Loucy (cell line): ENCODE results near the gene MESD.

Source experiments
- H2AFZ ChIP-seq: fragments of 200-600 bp; sonication (generic); 2 replicates; pipeline ENCODE4 v1.6.0; 2016; ENCODE audit warnings: antibody characterized with exemption, mild to moderate bottlenecking, low read length, moderate library complexity
- H3F3A ChIP-seq: fragments of 200-600 bp; 2 replicates; pipeline ENCODE4 v1.6.0; 2016; ENCODE audit warnings: antibody characterized with exemption, low read depth, mild to moderate bottlenecking
- H3K27me3 ChIP-seq: fragments of 200-600 bp; sonication (generic); 2 replicates; pipeline ENCODE4 v1.6.1; 2014; ENCODE audit warnings: low read length, mild to moderate bottlenecking; ENCODE audit not compliant: insufficient read depth, poor library complexity, severe bottlenecking
- H3K36me3 ChIP-seq: fragments of 200-600 bp; sonication (generic); 2 replicates; pipeline ENCODE4 v1.6.1; 2016; ENCODE audit warnings: low read length; ENCODE audit not compliant: insufficient read depth
- H3K4me1 ChIP-seq: fragments of 200-600 bp; sonication (generic); 2 replicates; pipeline ENCODE4 v1.5.1; 2014; ENCODE audit warnings: low read length, mild to moderate bottlenecking; ENCODE audit not compliant: insufficient read depth, poor library complexity, severe bottlenecking
- H3K4me2 ChIP-seq: fragments of 200-600 bp; sonication (generic); 2 replicates; pipeline ENCODE4 v1.6.0; 2014; ENCODE audit warnings: antibody characterized with exemption, low read length, low read depth, mild to moderate bottlenecking; ENCODE audit not compliant: poor library complexity, severe bottlenecking
- H3K4me3 ChIP-seq: fragments of 200-600 bp; sonication (generic); 2 replicates; pipeline ENCODE4 v1.5.1; 2014; ENCODE audit warnings: low read length, mild to moderate bottlenecking, mixed read lengths; ENCODE audit not compliant: poor library complexity, severe bottlenecking
- H3K79me2 ChIP-seq: fragments of 200-600 bp; sonication (generic); 2 replicates; pipeline ENCODE4 v1.6.1; 2014; ENCODE audit warnings: low read length; ENCODE audit not compliant: insufficient read depth
- H3K9ac ChIP-seq: fragments of 200-600 bp; sonication (generic); 2 replicates; pipeline ENCODE4 v1.6.0; 2014; ENCODE audit warnings: mild to moderate bottlenecking, low read depth, low read length, moderate library complexity; ENCODE audit not compliant: poor library complexity, severe bottlenecking
- H3K9me2 ChIP-seq: fragments of 200-600 bp; sonication (generic); replicated peaks from 2 replicates; pipeline ENCODE4 v1.6.1; 2016; ENCODE audit warnings: low read depth, low read length, mixed read lengths
- H3K9me3 ChIP-seq: fragments of 200-600 bp; sonication (generic); 2 replicates; pipeline ENCODE4 v1.6.1; 2014; ENCODE audit warnings: mild to moderate bottlenecking, antibody characterized with exemption, low read length, low read depth; ENCODE audit not compliant: insufficient read depth
- H4K20me1 ChIP-seq: fragments of 200-600 bp; sonication (generic); 2 replicates; pipeline ENCODE4 v1.6.0; 2014; ENCODE audit warnings: antibody characterized with exemption, low read length, mild to moderate bottlenecking; ENCODE audit not compliant: insufficient read depth, poor library complexity, severe bottlenecking
- EZH2phosphoT487 ChIP-seq: fragments of 200-600 bp; IDR thresholded peaks from 2 replicates; pipeline ENCODE4 v1.6.1; 2018; ENCODE audit warnings: antibody characterized with exemption, mild to moderate bottlenecking, moderate library complexity, borderline replicate concordance
- TF ChIP-seq, protein P1 (sequence below): fragments of 200-600 bp; sonication (generic); conservative IDR thresholded peaks from 2 replicates; pipeline ENCODE4 v1.5.1; 2014; ENCODE audit warnings: mild to moderate bottlenecking, antibody characterized with exemption, low read length

Gene MESD

DNA sequence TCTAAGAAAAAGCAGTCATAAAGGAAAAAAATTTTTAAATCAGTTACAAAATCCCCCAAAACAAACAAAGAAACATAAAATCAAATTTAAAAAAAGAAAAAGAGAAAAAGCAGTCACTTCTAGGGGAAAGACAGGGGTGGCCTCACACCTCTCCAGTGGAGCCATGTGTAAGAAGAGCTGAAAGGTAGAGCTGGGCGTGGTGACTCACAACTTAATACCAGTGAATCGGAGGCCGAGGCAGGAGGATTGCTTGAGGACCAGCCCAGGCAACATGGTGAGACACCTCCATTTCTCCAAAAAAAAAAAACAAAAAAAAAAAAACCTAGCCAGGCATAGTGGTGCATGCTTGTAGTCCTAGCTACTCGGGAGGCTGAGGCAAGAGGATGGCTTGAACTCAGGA, 14.7 kb downstream of the MESD start:
- peaks cover 6% of the 10 kb centered on the region for H4K20me1 ChIP-seq
- no peaks in the 10 kb centered on the region for H3F3A ChIP-seq
- TF ChIP-seq EZH2phosphoT487, result no peak
- TF ChIP-seq, protein P1, sequence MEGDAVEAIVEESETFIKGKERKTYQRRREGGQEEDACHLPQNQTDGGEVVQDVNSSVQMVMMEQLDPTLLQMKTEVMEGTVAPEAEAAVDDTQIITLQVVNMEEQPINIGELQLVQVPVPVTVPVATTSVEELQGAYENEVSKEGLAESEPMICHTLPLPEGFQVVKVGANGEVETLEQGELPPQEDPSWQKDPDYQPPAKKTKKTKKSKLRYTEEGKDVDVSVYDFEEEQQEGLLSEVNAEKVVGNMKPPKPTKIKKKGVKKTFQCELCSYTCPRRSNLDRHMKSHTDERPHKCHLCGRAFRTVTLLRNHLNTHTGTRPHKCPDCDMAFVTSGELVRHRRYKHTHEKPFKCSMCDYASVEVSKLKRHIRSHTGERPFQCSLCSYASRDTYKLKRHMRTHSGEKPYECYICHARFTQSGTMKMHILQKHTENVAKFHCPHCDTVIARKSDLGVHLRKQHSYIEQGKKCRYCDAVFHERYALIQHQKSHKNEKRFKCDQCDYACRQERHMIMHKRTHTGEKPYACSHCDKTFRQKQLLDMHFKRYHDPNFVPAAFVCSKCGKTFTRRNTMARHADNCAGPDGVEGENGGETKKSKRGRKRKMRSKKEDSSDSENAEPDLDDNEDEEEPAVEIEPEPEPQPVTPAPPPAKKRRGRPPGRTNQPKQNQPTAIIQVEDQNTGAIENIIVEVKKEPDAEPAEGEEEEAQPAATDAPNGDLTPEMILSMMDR, result no peak
- no peak overlapping the region for H3K4me2 ChIP-seq
- no peaks in the 10 kb centered on the region for H3K27me3 ChIP-seq
- H3K9me3 ChIP-seq, result no peaks in the 10 kb centered on the region
- H2AFZ ChIP-seq, result no peak overlapping the region
- H3K4me3 ChIP-seq, result no peak overlapping the region
- peaks cover 9% of the 10 kb centered on the region for H3K79me2 ChIP-seq
- H3K36me3 ChIP-seq, result peaks cover 19% of the 10 kb centered on the region; the same call in 1 of the 2 replicates
- H3K9me2 ChIP-seq, result no peaks in the 10 kb centered on the region
- no peak overlapping the region for H3K9ac ChIP-seq
- H3K4me1 ChIP-seq, result peaks cover 5% of the 10 kb centered on the region

DNA sequence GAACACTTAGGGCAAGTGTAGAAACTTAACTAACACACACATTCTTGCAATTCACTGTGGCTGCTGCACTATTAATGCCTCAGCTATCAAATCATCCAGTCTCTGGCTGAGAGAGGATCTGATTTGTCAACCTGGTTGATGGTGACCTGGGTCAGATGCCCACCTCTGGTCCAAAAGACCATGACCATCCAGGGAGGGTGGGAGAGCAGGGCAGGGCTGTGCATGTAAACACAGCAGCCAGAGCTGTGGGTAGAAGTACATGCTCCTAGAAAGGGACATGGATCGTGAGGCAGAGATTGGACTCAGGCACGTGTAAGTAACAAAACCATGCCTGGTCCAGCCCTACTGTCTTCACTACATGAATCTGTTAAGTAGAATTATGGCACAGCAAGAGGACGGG, 17.3 kb downstream of the MESD start:
- Histone ChIP-seq H4K20me1 (no peaks in the 10 kb centered on the region), H3K36me3 (no peaks in the 10 kb centered on the region; the same call in 1 of the 2 replicates), H3K4me1 (peaks cover 5% of the 10 kb centered on the region), H2AFZ (no peak overlapping the region), H3K4me2 (no peak overlapping the region), H3K9me3 (no peaks in the 10 kb centered on the region), H3K4me3 (no peak overlapping the region), H3K9ac (no peak overlapping the region), H3F3A (no peaks in the 10 kb centered on the region), H3K27me3 (no peaks in the 10 kb centered on the region), H3K9me2 (no peaks in the 10 kb centered on the region), H3K79me2 (peaks cover 8% of the 10 kb centered on the region)
- no peak for TF ChIP-seq EZH2phosphoT487
- TF ChIP-seq, protein P1, result no peak

DNA sequence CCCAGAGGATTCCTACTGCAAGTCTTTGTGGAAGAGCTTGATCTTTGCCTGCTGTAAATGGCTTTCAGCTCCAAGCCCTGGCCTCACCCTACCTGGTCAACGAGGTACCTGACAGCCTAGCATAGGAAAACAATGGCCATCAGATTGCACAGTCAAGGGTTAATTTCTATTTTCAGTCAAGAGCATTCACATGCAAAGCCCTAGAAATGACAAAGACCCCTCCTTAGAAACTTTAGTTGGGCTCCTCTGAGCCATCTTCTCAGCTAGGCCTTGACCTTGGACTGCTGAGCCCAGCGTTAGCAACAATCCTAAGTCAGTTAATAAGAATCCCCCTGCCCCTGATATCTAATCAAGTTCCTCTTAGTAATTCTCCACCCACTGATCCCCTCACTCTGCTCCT, 18.5 kb downstream of the MESD start:
- Histone ChIP-seq H3K27me3 (no peaks in the 10 kb centered on the region), H3F3A (no peaks in the 10 kb centered on the region), H3K4me1 (peaks cover 5% of the 10 kb centered on the region), H3K79me2 (peaks cover 4% of the 10 kb centered on the region; the same call in 1 of the 2 replicates), H3K9ac (no peak overlapping the region), H3K4me2 (no peak overlapping the region), H3K9me3 (no peaks in the 10 kb centered on the region), H4K20me1 (no peaks in the 10 kb centered on the region), H2AFZ (no peak overlapping the region), H3K9me2 (no peaks in the 10 kb centered on the region), H3K4me3 (no peak overlapping the region), H3K36me3 (no peaks in the 10 kb centered on the region; the same call in 1 of the 2 replicates)
- TF ChIP-seq, protein P1, result no peak
- no peak for TF ChIP-seq EZH2phosphoT487
